Activated CD4-positive, alpha-beta T cell treated with anti-CD3 and anti-CD28 coated beads for 36 hours (primary cell): Measurements from ENCODE around the gene CHMP1A. TPM values are rescaled to one million over a fixed set of nuclear protein-coding genes. Genes with fewer than 3 reads are reported as not detected.
"Not testable (repeated sequence)": the region's sequence is repeated elsewhere in the genome, so short reads cannot be mapped to it uniquely, and the experiment has no call there.

Experiments
- ATAC-seq: fragments of 200-7000 bp; cut with Tn5 transposase; one replicate; pipeline ENCODE4 v1.10.0; 2021; ENCODE audit warnings: mild to moderate bottlenecking, moderate library complexity
- CTCF ChIA-PET: fragments of 350-600 bp; sonication (Branson Sonifier 250); formaldehyde crosslinking; loops from one replicate; lab custom pipeline; 2021; ENCODE audit warnings: antibody characterized with exemption; lab: Charles Lee
- POLR2A ChIA-PET: fragments of 350-600 bp; sonication (Branson Sonifier 250); formaldehyde crosslinking; loops from one replicate; lab custom pipeline; 2021; ENCODE audit warnings: antibody characterized with exemption, inconsistent platforms; lab: Charles Lee
- DNase-seq: peaks from one replicate; pipeline ENCODE4 v3.0.0-alpha.2; 2020
- H3K27ac Mint-ChIP-seq: one replicate; pipeline ENCODE4 v1.8.0; 2021; ENCODE audit warnings: mixed read lengths
- H3K27me3 Mint-ChIP-seq: one replicate; pipeline ENCODE4 v1.8.0; 2021; ENCODE audit warnings: mixed read lengths
- H3K36me3 Mint-ChIP-seq: one replicate; pipeline ENCODE4 v1.8.0; 2021; ENCODE audit warnings: low read depth, mixed read lengths
- H3K4me1 Mint-ChIP-seq: one replicate; pipeline ENCODE4 v1.8.0; 2021; ENCODE audit warnings: mixed read lengths
- H3K4me3 Mint-ChIP-seq: one replicate; pipeline ENCODE4 v1.8.0; 2021; ENCODE audit warnings: mild to moderate bottlenecking, moderate library complexity, mixed read lengths
- H3K9me3 Mint-ChIP-seq: one replicate; pipeline ENCODE4 v1.8.0; 2021; ENCODE audit warnings: low read depth, mixed read lengths
- intact Hi-C, 2 experiments: fragments of 100-400 bp; cut with DNase I in 1 of 2; cut with micrococcal nuclease in 1 of 2; formaldehyde crosslinking; loops; one replicate each; pipeline versions ENCODE4 v1.14.2 to v1.15.1; 2022 to 2024; cut with DNase I, micrococcal nuclease
- total RNA-seq, 2 experiments: library from RNA; stranded (reverse); gene quantifications; one replicate each; pipeline ENCODE4 v1.2.3, GENCODE V29; 2021

Gene CHMP1A
- total RNA-seq, result 10 to 100 TPM; 37.9 to 67.3 TPM

DNA sequence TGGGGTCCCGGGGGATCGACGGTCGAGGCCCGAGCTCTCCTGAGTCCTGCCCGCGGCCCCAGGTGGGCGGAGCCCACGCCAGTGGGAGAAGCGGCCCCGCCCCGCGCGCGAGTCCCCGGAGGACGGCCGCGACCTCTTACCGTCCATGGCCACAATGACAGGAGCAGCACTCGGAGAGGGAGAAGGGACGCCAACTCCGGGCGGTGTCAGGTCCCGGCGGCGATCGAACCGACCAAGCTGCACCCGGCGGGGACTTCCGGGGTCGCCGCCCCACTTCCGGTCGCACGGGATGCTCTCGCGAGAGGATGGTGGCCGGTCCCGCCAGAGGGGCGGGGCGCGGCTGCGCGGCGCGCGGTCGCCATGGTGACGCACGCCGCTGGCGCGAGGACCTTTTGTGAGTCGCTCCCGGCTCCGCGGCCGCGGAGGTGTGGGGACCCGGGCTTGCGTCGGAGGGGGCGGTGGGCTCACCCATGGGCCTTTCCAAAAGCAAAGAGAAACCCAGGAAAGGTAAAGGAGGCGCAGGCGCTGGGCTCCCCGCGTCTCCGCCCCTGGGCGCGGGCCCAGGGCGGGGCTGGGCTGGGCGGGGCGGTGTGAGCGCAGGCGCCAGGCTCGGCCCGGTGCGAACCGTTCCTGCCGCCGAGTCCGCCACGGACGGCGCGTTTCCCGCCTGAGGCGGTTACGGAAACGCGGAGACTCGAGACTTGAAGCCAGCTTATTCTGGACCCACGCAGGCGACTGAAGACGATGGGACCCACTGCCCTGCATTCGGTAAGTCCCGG lies at the start of gene CHMP1A, which contains the start of gene SPATA33:
CHMP1A (minus strand) TSS at position 267 of the 779 bp plus-strand sequence; CDS start at position 147, 120 bp downstream.
SPATA33 (plus strand) TSS at position 395 of the 779 bp plus-strand sequence; CDS start at position 471, 76 bp downstream.
- CTCF ChIA-PET, result interaction anchor here (0.6 to 1.5 kb wide), 3 partner anchors 11 to 157 kb away, joined by 3 to 5 read pairs (median 4); no protein-coding TSS in a partner anchor
- intact Hi-C loops, result loop anchor here (1.0 to 5.0 kb wide), 13 partner anchors 29 to 855 kb away; partner anchors contain the start of genes SPATA2L (in 2 of the 2), APRT (in 1 of the 2), CDK10 (in 1 of the 2) and CDT1 (in 1 of the 2)
- peaks cover 24% of the 10 kb centered on the region for H3K36me3 Mint-ChIP-seq
- peak within 1 kb of the TSS; percentile 83 for H3K27ac Mint-ChIP-seq
- no peaks in the 10 kb centered on the region for H3K9me3 Mint-ChIP-seq
- no peaks in the 10 kb centered on the region for H3K27me3 Mint-ChIP-seq
- H3K4me1 Mint-ChIP-seq, result peaks cover 28% of the 10 kb centered on the region
- H3K4me3 Mint-ChIP-seq, result peak within 1 kb of the TSS; percentile 90
- DNase-seq (peak; percentile 96), ATAC-seq (peak; percentile 93)
- POLR2A ChIA-PET, result interaction anchor here (0.9 to 1.0 kb wide), 2 partner anchors 92 to 216 kb away, joined by 3 read pairs; partner anchors contain the start of gene TCF25

DNA sequence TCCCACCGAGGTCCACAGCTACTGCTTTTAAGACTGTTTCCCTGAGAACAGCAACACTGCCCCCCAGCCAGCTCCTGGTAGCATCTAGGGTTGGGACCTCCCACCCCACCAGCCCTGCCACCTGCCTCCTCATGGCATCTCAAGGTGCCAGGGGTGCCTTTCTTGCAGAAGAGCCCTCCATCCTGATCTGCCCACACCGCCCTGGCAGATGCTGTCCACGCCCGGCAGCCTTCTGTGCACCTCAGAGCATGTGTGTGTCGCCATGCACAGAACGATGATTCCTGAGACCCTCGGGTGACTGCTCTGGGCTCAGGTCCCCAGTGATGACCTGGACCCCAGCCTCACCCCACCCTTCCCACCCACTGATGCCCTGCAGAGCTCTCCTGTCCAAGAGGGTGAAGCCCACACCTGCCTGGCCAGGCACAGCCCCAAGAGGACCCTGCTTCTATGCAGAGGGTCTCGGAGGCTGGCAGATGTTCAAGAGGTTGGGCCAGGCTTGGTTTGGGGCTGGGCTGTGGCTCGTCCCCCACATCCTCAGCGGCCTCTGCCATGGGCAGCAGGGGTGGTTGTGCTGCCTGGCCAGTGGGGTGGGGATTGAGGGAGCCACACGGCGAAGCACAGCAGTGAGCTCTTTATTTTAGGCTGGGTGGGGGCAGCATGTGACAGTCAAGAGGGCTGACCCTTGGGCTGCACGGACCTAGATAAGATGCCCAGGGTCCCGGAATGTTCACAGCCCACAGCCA lies 49.2 kb upstream of the CHMP1A start:
- intact Hi-C loops, result loop anchor here (1.0 to 2.0 kb wide), 3 partner anchors 84 to 155 kb away; no protein-coding TSS in a partner anchor
- ATAC-seq (no peak), DNase-seq (no peak)
- H3K27me3 Mint-ChIP-seq, result no peaks in the 10 kb centered on the region
- H3K9me3 Mint-ChIP-seq, result no peaks in the 10 kb centered on the region
- no peak overlapping the region for H3K27ac Mint-ChIP-seq
- CTCF ChIA-PET, result interaction anchor here (0.6 to 3.5 kb wide), 21 partner anchors 9 to 203 kb away, joined by 3 to 31 read pairs (median 6); partner anchors contain the start of gene VPS9D1
- H3K4me1 Mint-ChIP-seq, result peaks cover 10% of the 10 kb centered on the region
- no peak overlapping the region for H3K4me3 Mint-ChIP-seq
- H3K36me3 Mint-ChIP-seq, result no peaks in the 10 kb centered on the region
- POLR2A ChIA-PET, result interaction anchor here (1.2 to 1.3 kb wide), 2 partner anchors 154 to 157 kb away, joined by 5 to 6 read pairs; no protein-coding TSS in a partner anchor

DNA sequence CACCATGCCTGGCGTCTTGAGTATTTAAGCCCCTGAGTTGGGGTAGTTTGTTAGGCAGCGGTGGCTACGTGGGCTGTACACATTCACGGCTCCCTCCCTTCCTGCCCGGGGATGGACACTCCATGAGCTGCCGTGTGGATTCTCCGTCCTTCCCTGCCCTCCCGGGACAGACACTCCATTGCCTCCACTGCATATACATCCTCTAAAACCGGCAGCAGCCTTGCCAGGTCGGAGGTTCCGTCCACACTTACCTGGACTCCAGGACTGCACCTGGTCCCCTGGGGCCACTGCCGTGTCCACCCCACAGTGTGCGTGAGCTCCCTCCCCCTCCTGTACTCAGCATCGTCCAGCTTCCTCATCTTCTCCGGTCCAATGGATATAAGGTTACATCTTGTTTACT lies 47.5 kb upstream of the CHMP1A start:
- DNase-seq (no peak), ATAC-seq (no peak)
- no peak overlapping the region for H3K4me3 Mint-ChIP-seq
- H3K27ac Mint-ChIP-seq, result no peak overlapping the region
- no peaks in the 10 kb centered on the region for H3K36me3 Mint-ChIP-seq
- peaks cover 11% of the 10 kb centered on the region for H3K4me1 Mint-ChIP-seq
- intact Hi-C loops, result no loop called here
- no peaks in the 10 kb centered on the region for H3K27me3 Mint-ChIP-seq
- POLR2A ChIA-PET, result no interaction called here
- no peaks in the 10 kb centered on the region for H3K9me3 Mint-ChIP-seq
- CTCF ChIA-PET, result interaction anchor here (0.8 to 3.5 kb wide), 8 partner anchors 10 to 159 kb away, joined by 4 to 31 read pairs (median 10); no protein-coding TSS in a partner anchor

DNA sequence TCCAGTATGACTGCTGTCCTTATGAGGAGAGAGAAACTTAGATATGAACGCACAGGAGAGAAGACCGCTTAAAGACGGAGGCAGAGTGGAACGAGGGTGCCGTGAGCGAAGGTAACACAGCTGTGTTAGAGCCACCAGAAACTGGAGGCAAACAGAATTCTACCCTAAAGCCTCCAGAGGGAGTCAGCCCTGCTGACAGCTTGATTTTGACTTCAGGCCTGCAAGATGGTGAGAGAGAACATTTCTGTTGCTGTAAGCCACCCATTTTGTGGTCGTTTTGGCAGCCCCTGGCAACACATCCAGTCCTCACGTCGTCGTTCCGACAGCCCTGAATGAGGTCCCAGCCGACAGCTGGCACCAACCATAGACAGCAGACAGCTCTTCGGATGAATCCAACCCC lies 46.8 kb upstream of the CHMP1A start:
- intact Hi-C loops, result loop anchor here (5.0 kb wide), 2 partner anchors 47 to 318 kb away; partner anchors contain the start of genes CHMP1A (in 1 of the 2) and SPATA33 (in 1 of the 2)
- ChIA-PET POLR2A (no interaction called here), CTCF (interaction anchor here (0.9 to 2.5 kb wide), 3 partner anchors 19 to 206 kb away, joined by 5 to 12 read pairs (median 9); no protein-coding TSS in a partner anchor)
- no peak for DNase-seq
- no peaks in the 10 kb centered on the region for H3K27me3 Mint-ChIP-seq
- peaks cover 15% of the 10 kb centered on the region for H3K4me1 Mint-ChIP-seq
- H3K27ac Mint-ChIP-seq, result no peak overlapping the region
- H3K36me3 Mint-ChIP-seq, result no peaks in the 10 kb centered on the region
- no peak overlapping the region for H3K4me3 Mint-ChIP-seq
- no peak for ATAC-seq
- no peaks in the 10 kb centered on the region for H3K9me3 Mint-ChIP-seq

DNA sequence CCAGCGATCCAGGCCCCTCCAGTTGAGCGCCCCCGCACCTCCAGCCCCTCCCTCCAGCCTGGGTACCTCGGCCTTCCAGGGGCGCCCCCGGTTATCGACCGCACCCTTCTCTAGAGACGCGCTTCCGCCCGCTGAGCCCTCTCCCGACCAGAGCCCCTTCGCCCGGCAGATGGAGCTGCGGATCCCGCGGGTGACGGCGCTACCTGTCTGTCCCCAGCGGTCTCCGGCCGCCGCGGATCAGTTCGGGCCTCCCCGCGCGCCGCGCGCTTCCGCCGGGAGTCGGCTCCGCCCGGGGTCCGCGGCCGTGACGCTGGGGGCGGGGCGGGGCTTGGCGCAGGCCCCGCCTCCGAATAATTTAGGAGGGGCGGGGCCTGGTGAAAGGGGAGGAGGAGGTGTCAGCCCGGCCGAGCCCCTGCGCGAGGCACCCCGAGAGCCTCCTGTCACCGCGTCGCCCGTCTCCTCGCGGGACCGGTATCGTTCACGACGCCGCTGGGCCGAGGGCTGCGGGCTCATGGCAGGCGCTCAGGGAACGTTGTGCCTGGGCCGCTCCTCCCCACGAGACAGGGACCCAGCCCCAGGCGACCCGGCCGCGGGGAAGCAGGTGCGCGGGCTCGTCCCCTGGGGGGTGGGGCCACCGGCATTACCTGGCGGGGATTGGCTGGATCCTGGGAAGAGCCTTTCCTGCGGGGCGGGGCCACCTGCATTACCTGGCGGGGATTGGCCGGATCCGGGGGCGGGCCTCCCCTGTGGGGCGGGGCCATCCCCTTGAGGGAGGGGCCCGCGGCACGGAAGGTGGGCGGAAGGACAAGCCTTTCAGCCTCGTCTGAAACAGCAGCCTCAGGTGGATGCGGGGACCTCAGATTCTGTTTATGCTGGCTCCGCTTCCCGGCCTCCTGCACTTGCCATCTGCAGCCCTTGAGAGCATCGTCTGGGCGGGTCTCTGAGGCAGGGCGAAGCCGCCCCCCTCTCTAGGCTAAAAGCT lies 44.2 kb upstream of the CHMP1A start, which contains the start of gene SPATA2L:
SPATA2L (minus strand) TSS at position 281 of the 982 bp plus-strand sequence. CDS start 473 bp downstream, outside the sequence.
- POLR2A ChIA-PET, result no interaction called here
- CTCF ChIA-PET, result interaction anchor here (0.5 to 3.5 kb wide), 14 partner anchors 9 to 368 kb away, joined by 3 to 15 read pairs (median 4); partner anchors contain the start of gene CDK10

DNA sequence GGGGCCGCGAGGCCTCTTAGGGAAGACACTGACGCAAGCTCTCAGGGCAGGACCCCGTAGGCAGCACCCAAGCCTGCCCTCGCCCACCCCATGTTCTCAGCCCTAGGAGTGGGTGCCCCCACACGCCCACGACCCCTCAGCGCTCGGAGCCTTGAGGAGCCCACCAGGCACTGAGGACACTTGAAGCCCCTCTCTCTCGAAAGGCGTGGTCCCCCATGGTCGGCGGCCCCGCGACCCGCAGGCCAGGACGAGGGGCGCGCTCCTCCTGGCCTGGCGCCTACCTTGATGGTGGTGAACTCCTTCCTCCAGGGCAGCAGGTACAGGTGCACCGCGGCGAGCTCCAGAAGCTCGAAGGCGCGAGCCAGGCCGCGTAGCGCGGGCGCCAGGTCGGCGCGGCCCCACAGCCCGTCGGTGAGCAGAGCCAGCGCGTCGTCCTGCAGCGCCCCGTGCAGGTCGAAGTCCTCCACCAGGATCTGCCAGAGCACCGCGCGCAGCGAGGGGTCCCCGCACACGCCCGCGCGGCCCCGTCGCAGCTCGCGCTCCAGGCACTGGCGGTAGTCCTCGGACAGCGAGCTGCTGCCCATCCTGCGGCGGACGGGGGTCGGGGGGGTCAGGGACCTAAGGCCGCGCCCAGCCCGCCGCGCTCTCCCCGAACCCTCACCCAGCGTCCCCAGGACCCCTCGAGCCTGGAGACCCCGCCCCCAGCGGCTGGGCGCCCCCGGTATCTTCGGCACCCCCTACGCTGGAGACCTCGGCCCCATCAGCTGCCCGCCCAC lies 43.3 kb upstream of the CHMP1A start:
- DNase-seq (peak; percentile 81), ATAC-seq (peak; percentile 39)
- intact Hi-C loops, result loop anchor here (1.0 to 5.0 kb wide), 17 partner anchors 14 to 844 kb away; partner anchors contain the start of genes CDK10 (in 2 of the 2), CHMP1A (in 2 of the 2), SPATA33 (in 2 of the 2) and FANCA (in 1 of the 2)
- H3K27ac Mint-ChIP-seq, result peak overlapping the region; percentile 25
- no peaks in the 10 kb centered on the region for H3K27me3 Mint-ChIP-seq
- H3K9me3 Mint-ChIP-seq, result no peaks in the 10 kb centered on the region
- peaks cover 4% of the 10 kb centered on the region for H3K36me3 Mint-ChIP-seq
- ChIA-PET POLR2A (interaction anchor here (0.6 to 1.2 kb wide), 3 partner anchors 10 to 696 kb away, joined by 3 to 4 read pairs (median 4); partner anchors contain the start of gene CDK10), CTCF (interaction anchor here (0.6 to 3.5 kb wide), 25 partner anchors 10 to 271 kb away, joined by 3 to 15 read pairs (median 4); partner anchors contain the start of genes CDK10, CHMP1A, CPNE7 and SPATA33)
- H3K4me1 Mint-ChIP-seq, result peaks cover 13% of the 10 kb centered on the region
- peak overlapping the region; percentile 71 for H3K4me3 Mint-ChIP-seq

More for the DNA sequence above, 44.2 kb upstream of the CHMP1A start, which contains the start of gene SPATA2L:
- Mint-ChIP-seq H3K4me3 (peak within 1 kb of the TSS; percentile 71), H3K27ac (peak within 1 kb of the TSS; percentile 72), H3K9me3 (no peaks in the 10 kb centered on the region), H3K4me1 (peaks cover 15% of the 10 kb centered on the region), H3K27me3 (no peaks in the 10 kb centered on the region), H3K36me3 (peaks cover 4% of the 10 kb centered on the region)
- intact Hi-C loops, result loop anchor here (1.0 to 5.0 kb wide), 16 partner anchors 10 to 845 kb away; partner anchors contain the start of genes CHMP1A (in 2 of the 2), SPATA33 (in 2 of the 2), CDK10 (in 1 of the 2) and FANCA (in 1 of the 2)
- ATAC-seq (peak; percentile 82), DNase-seq (peak; percentile 99)

DNA sequence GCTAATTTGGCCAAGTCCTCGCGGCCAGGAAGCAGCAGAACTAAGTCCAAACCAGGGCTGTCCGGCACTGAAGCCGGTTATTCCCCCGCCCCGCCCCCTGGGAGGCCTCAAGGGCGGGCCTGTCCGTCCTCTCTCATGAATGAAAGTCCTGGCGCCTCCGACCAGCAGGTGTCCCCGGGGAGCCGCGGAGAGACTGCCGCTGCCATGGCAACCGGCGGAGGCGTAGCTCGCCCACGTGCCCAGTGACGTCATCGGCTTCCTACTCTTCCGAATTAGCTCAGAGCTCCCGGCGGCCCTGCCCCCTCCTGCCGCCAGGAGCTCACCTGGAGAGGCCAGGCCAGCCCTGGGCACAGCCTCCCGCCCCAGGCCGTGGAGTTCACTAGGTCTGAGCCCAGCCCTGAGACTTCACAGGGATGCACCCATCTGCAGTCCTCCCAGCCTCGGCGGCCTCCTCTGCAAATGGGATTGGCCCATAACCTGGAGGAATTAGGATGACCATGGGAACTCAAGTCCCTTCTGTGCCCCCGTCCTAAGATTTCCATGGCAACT lies 42.7 kb upstream of the CHMP1A start:
- H3K9me3 Mint-ChIP-seq, result no peaks in the 10 kb centered on the region
- no peaks in the 10 kb centered on the region for H3K27me3 Mint-ChIP-seq
- ChIA-PET CTCF (interaction anchor here (0.6 to 3.5 kb wide), 26 partner anchors 11 to 272 kb away, joined by 3 to 15 read pairs (median 4); partner anchors contain the start of genes CDK10, CHMP1A, CPNE7 and SPATA33), POLR2A (interaction anchor here (0.6 to 1.2 kb wide), 5 partner anchors 10 to 696 kb away, joined by 3 to 7 read pairs (median 4); partner anchors contain the start of gene CDK10)
- ATAC-seq (peak; percentile 21), DNase-seq (peak; percentile 99)
- peaks cover 4% of the 10 kb centered on the region for H3K36me3 Mint-ChIP-seq
- H3K4me3 Mint-ChIP-seq, result peak overlapping the region; percentile 71
- peak overlapping the region; percentile 25 for H3K27ac Mint-ChIP-seq
- H3K4me1 Mint-ChIP-seq, result peaks cover 13% of the 10 kb centered on the region
- intact Hi-C loops, result loop anchor here (1.0 to 5.0 kb wide), 10 partner anchors 13 to 843 kb away; partner anchors contain the start of genes CDK10 (in 2 of the 2), CHMP1A (in 1 of the 2), GALNS (in 1 of the 2) and MC1R (in 1 of the 2)

DNA sequence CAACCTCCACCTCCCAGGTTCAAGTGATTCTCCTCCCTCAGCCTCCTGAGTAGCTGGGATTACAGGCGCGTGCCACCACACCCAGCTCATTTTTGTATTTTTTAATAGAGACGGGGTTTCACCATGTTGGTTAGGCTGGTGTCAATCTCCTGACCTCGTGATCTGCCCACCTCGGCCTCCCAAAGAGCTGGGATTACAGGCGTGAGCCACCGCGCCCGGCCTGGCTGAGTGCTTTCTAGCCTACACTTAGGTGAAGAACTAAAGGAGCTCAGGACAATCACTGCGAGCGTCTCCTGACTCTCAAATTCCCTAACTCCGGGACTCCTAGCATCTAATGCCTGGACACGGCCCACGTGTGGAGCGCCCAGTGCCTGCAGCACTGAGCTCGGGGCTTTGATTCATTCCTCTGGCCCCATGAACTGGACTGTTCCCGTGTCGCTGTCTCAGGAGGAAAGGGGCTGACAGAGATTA lies 42.2 kb upstream of the CHMP1A start:
- H3K9me3 Mint-ChIP-seq, H3K27ac Mint-ChIP-seq, H3K36me3 Mint-ChIP-seq, ATAC-seq, H3K27me3 Mint-ChIP-seq: not testable (repeated sequence)
- POLR2A ChIA-PET, result interaction anchor here (0.6 to 1.2 kb wide), 5 partner anchors 11 to 172 kb away, joined by 3 to 7 read pairs (median 4); partner anchors contain the start of gene CDK10
- peak; percentile 11 for DNase-seq
- intact Hi-C loops, result loop anchor here (1.0 to 5.0 kb wide), 10 partner anchors 13 to 843 kb away; partner anchors contain the start of genes CDK10 (in 2 of the 2), CHMP1A (in 1 of the 2), GALNS (in 1 of the 2) and MC1R (in 1 of the 2)
- CTCF ChIA-PET, result interaction anchor here (0.6 to 3.5 kb wide), 20 partner anchors 10 to 460 kb away, joined by 3 to 15 read pairs (median 4); partner anchors contain the start of genes CDK10, CPNE7, MC1R and TCF25
- Mint-ChIP-seq H3K4me1 (peaks cover 13% of the 10 kb centered on the region), H3K4me3 (peak overlapping the region; percentile 71)
